Activated T-cell treated with anti-CD3 and anti-CD28 coated beads, Interleukin-2, amount 50 U/mL, for 1 hour (primary cell): ENCODE results near the gene MRPL38.
"Not testable (repeated sequence)": the region's sequence is repeated elsewhere in the genome, so short reads cannot be mapped to it uniquely, and the experiment has no call there.

Source experiments
- DNase-seq: peaks from one replicate; pipeline ENCODE4 v3.0.0-alpha.2; 2020

MRPL38 gene

DNA sequence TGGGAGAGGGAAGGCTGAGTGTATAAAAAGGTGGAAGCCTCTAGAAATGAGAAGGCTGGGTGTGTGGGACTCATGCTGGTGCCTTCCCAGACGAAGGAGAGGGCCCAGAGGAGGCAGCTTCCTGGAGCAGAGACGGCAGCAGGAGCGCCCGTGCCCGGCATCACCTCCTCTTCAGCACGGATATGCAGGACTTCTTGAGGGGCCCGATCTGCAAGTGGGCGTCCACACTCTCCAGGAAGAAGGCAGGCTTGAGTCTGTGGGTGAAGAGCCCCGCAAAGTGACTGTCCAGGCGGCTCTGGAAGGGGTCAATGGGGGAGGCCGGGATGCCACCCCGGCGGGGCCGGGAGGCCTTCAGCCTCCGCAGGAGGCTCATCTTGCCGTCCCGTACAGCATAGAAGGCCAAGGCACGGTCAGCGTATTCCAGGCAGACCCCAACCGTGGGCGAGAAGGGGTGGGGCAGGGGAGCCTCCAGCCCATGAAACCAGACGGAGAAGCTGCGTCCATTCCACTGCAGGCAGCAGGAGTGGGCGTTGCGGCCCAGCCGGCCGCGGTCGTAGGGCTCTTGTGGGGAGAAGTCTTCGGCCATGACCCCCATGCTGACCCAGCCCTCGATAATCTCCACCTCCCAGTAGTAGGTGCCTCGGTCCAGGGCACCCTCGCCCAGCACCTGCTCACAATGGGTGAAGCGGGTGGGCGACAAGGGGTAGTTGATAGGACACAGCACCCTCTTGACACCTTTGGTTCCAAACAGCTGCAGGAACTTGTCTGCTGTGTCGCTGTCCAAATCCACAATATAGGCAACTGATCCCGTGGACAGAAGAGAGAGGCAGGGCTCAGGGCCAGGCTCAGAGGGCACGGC lies 30.1 kb downstream of the MRPL38 start:
- no peak for DNase-seq

DNA sequence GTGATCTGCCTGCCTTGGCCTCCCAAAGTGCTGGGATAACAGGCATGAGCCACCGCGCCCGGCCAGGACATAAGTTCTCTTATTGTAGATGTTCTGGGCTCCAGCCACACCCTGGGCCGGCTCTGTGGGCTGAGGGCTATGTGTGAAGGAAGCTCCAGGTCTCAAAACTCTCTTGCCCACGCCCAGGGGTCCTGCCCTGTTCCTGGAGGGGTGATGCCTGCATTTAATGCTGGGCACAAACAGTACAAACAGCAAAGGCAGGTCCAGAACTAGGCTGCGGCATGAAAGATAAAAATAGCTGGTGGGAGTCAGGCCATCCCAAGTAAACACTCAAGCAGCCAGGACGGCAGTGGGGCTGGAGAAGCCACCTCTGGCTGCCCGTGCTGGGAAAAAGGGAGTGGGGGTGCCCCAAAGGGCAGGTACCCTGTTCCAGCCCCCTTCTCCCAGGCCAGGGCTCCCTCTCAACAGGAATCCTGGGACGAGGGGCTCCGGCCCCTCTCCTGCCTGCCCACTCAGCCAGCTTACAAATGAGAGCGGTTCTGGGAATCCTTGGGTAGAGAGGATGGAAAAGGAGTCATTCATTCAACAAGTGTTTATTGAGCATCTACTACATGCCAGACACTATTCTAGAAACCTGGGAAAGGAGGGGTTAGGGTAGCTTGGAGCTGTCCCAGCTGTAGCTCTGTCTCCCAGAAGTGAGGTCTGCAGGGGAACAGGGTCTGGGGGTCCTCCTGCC lies 30.9 kb downstream of the MRPL38 start:
- DNase-seq, result no peak

DNA sequence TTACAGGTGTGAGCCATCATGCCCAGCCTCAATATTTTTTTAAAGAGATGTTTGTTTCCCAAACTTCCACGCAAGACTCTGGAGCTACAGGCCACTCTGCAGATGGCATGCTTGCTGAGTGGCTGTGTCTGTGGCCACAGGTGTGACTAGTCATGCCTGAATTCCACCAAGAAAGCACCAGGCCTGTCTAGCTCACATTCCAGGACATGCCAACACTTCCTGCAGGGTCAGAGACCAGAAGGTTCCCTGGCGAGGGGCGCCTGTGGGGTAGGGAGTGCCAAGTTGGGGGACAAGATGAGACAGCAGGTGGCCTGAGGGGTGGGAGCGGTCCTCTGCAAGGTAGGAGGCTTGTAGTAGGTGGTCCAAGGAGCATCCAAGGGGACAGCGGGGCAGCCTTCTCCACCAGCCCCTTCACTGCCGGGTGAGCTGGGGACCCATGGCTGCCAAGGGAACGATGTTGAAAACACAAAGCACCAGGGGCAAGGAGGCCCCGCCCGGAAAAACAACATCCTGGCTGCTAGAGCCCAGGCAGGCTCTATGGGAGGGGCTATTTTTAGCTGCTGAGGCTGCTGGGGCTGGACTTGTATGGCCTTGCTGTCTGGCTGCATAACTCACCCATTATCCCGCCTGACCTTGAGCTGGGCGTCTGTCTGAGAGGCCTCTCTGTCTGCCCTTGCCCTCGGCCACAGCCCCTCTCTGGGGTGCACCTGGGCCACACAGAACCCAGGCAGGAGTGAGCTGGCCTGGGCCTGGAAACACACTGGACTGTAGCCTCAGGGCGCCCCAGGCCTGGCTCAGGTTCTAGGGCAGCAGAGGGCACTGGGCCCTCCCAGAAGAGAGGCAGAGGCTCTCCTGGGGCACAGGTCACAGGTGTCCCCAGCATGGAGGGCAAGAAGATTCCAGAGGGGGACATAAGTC lies 32.0 kb downstream of the MRPL38 start:
- DNase-seq, result peak; percentile 60

DNA sequence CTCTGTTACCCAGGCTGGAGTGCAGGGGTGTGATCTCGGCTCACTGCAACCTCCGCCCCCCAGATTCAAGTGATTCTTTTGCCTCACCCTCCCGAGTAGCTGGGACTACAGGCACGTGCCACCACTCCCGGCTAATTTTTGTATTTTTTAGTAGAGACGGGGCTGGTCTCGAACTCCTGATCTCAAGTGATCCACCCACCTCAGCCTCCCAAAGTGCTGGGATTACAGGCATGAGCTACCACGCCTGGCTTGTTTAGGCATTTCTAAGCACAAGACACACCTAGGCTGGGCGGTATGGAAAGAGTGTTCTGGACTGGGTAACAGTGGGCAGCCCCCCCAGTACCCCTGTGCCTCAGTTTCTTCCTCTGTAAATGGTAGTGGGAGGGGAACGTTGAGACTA lies 34.5 kb downstream of the MRPL38 start:
- DNase-seq, result not testable (repeated sequence)

DNA sequence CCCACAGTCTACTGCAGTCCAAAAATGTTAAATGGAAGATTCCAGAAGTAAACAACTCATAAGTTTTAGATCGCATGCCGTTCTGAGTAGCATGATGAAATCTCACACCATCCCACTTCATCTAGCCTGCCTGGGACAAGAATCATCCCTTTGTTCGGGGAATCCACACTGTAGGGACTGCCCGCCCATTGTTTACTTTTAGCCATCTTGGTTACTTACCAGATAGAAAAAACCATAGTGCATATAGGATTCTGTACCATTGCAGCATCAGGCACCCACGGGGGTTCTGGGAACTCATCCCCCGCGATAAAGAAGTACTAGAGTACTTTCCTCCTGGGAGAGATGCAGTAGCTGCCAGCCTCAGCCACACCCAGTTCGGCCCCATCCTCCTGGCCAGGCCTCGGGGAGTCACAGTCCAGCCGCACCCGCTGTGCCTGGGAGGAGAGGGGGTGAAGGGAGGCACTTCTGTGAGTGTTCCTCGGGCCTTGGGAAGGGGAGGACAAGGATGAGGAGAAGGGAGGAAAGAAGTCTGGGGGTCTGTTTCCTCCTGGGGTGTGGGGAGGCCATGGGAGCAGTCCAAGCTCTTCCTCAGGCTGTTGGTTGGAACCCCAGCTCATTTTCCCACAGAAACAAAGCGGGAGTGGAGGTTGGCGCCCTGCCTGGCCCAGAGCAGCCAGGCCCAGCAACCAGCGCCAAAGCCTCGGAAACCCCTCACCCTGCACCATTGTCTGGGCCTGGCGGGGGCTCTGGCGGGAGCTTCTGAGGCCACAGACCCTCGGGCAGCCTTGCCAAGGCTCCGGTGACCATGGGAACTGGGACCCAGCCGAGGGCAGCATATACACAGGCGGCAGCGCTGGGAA lies 35.2 kb downstream of the MRPL38 start:
- no peak for DNase-seq

DNA sequence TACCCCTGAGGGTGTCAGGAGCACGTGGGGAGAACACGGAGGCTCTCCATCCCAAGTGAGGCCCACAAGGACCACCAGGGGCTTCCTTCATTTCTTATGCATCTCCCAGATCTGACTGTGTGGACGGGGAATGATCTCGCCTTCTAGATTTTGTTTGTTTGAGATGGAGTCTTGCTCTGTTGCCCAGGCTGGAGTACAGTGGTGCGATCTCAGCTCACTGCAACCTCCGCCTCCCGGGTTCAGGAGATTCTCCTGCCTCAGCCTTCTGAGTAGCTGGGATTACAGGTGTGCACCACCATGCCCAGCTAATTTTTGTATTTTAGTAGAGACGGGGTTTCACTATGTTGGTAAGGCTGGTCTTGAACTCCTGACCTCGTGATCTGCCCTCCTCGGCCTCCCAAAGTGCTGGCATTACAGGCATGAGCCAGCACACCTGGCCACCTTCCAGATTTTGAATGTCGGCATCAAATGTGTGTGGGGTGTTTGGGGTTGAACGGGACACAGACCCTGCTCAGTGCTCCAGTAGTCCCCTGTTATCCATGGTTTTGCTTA lies 35.9 kb downstream of the MRPL38 start:
- DNase-seq, result not testable (repeated sequence)

DNA sequence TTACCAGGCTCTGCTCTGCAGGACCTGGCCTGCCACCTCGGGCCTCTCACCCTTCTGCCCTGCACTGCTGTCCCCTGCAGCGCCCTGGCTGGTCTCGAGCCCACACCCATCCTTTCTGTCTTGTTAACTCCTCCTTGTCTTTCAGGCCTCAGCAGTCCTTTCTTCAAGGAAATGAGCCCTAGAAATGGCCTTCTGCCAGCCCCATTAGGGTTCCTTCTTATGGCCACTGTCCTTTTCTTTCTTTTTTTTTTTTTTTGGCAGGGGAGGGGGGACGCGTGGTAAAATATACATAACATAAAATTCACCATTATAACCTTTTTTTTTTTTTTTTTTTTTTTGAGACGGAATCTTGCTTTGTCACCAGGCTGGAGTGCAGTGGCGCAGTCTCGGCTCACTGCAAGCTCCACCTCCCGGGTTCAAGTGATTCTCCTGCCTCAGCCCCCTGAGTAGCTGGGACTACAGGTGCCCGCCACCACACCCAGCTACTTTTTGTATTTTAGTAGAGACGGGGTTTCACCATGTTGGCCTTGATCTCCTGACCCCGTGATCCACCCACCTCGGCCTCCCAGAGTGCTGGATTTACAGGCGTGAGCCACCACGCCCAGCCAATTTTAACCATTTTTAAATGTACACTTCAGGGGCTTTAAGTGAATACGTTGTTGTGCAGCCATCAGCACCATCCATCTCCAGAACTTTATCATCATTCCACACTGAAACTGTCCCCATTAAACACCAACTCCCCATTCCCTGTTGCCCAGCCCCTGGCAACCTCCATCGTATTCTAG lies 39.1 kb downstream of the MRPL38 start:
- DNase-seq, result not testable (repeated sequence)

DNA sequence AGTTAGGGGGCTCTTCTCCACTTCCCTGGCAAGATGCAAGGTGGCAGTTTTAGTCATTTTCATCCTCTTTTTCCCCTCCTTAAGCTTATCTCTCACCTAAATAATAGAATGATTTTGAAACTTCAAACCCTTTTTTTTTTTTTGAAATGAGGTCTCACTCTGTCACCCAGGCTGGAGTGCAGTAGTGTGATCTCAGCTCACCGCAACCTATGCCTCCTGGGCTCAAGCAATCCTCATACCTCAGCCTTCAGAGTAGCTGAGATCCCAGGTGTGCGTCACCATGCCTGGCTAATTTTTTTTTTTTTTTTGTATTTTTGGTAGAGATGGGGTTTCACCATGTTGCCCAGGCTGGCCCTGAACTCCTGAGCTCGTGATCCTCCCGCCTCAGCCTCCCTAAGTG lies 39.8 kb downstream of the MRPL38 start:
- not testable (repeated sequence) for DNase-seq

DNA sequence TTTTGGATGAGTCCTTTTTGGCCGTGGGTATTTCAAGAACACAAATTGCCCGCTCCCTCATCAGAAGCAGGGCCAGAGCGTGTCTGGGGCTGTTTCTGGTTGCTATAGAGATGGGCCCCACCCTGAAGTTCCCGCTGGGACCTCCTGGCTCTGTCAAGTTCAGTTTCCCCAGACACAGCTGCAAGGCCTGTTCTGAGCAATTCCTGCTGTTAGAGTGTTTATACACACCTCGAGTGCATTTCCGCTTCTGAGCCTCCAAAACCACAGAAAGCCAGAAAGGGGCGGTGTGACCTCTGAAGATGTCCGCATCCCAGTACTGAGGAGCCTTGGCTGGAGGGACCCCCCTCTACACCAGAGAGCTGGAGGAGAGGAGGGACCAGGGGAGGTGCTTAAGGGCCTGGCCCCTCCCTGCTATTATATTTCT lies 40.2 kb downstream of the MRPL38 start:
- peak; percentile 36 for DNase-seq

DNA sequence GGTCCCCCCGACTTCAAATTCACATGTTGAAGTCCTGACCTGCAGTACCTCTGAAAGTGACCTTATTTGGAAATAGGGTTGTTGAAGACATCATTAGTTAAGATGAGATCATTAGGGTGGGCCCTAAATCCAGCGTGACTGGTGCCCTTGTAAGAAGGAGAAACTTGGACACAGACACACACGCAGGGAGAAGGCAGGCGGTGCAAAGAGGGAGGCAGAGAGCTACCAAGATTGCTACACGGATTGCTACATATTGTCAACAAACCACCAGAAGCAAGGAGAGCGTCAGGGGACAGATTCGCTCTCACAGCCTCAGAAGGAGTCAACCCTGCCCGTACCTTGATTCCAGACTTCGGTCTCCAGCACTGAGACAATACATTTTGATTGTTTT lies 42.8 kb downstream of the MRPL38 start:
- DNase-seq, result no peak

DNA sequence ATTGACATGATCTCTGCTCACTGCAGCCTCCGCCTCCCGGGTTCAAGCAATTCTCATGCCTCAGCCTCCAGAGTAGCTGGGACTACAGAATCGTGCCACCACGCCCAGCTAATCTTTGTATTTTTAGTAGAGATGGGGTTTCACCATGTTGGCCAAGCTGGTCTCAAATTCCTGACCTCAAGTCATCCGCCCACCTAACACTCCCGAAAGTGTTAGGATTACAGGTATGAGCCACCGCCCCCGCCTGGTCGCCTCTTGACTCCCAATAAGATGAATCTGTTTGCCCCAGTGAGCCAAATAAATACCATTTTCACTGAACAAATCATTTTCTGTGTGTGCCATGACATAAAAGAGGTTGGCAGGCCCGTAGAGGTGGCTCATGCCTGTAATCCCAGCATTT lies 45.3 kb downstream of the MRPL38 start:
- not testable (repeated sequence) for DNase-seq

DNA sequence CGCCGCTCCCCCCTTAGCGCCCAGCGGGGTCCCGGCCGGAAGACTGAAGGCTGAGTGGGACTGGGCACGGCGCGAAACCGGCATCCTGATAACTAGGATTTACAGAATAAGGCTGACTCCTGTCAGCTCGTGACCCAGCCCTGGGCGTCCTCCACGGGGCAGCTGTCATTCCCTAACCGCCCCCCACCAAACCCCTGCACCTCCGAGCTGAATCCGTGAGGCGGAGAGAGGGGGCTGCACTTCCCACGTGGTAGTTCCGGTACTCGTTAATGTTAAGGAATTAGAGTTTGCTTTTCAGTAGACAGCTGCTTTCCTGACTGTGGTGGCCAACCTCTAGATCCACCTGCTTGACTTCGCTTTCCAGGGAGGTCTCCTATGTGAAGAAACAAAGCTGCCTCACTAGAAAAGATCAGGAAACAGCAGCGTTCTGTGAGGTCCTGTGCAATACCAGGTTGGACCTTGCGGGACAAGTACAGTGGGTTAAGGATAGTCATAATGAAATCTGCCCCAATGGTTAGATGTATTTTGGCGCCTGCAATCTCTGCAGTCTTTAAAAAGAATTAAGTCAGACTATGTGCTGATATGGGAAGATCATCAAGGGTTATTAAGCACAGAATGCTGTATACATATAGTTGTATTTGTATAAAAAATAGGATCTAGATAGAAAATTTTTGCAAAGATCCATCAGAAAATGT lies 48.5 kb downstream of the MRPL38 start:
- DNase-seq, result no peak

DNA sequence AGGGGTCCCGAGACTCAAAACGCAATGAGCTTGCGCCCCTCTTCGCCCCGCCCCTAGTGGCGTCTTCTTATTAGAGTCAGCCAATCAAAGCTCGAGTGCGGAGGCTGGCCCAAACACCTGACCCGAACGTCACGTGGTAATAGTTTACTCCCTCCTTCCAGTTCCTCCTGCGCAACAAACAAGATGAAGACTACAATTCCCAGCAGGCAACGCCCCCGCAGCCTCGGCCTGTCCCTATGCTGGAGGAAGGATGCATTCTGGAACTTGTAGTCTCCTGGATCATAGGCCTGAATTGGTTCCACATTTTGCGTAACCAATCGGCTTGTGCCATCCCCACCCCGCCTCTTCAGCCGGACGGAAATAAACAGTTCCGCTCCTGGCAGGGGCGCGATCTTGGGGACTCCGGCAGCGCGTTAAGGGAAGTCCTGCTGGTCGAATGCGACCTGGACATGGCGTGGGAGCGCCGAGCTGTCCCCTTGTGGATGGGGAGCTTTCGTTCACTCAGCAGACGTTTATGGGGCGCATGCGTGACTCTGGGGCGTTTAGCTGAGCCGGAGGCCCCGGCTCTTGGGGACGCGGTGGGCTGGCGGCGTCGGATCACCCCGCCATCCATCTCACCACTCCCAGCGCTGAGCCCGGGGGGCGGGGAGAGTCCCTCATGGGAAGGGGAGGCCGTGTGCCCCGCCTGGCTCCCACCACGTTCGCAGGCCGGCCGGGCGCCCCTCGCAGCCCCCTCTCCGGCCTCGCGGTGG lies 49.2 kb downstream of the MRPL38 start, which contains the start of gene WBP2:
Gene WBP2, minus strand, starts transcription at position 26 of the 752 bp plus-strand sequence. CDS start 38 bp downstream, outside the sequence.
- peak; percentile 93 for DNase-seq

DNA sequence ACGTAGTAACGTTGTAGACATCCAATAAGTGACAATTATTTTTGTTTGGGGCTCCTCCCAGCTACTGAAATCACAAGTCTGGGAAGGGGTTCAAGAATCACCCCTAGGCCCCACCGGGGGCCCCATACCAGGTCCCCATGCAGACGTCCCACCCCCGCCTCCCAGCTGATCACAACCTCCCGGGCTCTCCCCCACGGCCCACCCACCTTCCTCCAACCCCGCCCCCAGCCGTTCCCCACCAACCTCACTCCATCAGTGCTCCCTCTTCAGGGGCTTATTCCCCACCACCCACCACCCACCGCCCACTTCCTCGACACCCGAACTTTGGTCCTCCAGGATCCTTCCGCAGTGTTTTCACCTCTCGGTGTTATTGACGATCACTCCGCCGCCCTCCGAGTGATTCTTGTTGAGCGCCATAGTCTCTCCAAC lies 49.8 kb downstream of the MRPL38 start:
- no peak for DNase-seq

DNA sequence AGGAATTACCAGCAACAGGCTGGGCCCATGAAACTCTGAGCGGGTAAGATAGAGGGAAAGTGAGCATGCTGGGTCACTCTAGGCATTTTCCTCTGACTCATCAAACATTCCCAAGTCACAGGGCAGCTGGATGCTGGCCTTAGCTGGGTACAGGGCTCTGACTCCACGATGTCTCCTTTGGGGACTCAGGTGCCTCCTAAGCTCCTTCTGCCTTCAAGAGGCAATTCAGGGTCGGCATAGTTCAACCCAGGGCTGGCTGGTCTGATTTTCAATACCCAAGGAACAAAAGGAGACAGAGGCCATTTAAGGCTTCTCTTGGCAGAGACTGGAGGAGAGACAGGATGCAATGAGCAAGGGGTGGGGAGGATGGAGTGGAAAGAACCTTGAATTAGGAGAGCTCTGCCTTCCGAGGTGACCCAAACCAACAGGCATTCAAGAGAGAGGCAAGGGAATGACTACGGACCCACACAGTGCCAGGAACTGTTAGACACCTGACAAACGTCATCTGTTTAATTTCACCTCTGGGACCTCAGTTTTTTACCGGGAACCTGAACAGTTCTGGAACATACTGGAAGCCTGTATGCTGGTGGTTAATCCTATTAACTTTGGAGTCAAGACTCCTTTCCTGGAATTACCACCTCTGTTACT lies 50.5 kb downstream of the MRPL38 start:
- DNase-seq, result no peak

DNA sequence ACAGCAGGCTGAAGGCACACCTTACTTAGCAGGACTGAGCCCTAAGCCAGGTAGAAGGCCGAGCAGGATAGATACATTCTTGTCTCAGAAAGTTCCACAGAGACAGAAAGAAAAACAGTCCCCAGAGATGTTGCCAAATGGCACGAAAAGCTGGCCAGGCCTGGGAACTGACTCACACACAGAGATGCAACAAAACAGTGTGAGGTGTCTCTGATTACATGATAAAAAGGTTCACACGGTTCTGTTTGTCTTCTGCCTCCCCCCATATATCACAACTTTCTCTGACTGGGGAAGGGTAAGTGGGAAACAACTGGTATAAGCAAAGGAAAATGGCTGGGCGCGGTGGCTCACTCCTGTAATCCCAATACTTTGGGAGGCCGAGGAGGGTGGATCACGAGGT lies 51.3 kb downstream of the MRPL38 start:
- no peak for DNase-seq

DNA sequence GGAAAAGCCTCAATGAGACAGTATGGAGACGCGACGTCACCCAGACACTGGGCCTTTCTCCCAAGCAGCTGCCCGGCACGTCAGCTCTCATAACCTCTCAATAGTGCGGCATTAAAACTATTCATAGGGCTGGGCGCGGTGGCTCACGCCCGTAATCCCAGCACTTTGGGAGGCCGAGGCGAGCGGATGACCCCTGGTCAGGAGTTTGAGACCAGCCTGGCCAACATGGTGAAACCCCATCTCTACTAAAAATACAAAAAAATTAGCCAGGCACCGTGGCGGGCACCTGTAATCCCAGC lies 53.0 kb downstream of the MRPL38 start:
- not testable (repeated sequence) for DNase-seq

DNA sequence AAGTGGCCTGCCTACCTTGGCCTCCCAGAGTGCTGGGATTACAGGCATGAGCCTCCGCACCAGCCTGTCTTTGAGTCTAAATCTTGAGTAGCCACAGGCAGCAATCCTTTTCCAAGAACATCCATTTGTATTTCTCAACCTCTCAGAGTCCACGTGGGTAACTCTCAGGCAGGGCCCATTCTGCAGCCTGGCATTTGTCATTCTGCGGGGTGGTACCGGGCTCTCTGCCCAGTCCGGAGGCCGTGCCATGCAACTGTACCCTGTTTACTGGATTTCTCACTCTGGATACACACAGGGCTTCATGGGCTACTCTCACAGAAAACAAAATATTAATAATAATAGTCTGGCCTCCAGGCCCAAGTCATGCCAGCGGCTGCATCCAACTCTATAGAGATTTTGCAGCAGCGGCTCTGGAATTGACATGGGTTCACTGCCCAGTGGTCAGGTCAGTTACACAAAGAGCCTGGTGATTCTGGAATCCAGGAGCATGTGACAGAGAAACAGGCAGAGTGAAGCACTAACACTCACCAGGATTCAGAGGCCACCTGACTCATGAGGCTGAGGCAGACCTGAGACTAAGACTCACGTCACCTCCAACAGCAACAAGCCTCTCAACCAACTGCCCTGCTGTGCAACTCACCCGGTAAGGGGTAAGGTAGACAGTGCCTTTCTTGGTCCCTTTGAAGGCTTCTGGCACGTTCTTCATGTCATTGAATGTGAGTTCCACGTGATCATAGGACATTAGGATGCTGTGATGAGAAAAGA lies 53.6 kb downstream of the MRPL38 start:
- DNase-seq, result no peak
